ENCODE data around the gene RBM18. TPM values are rescaled to one million over a fixed set of nuclear protein-coding genes. Genes with fewer than 3 reads are reported as not detected.

Gene RBM18
- total RNA-seq, 1 experiment from 2014 or later: 32.5 TPM

- CTCF ChIA-PET: no interaction called here
- H3K27ac ChIP-seq (ENCODE audit: low read depth, low read length): no peak overlapping the region
- POLR2A ChIA-PET: no interaction called here
- no peaks in the 10 kb centered on the region for H3K27me3 ChIP-seq (ENCODE audit: insufficient read depth, low read length)
- DNase-seq (ENCODE audit: low read depth, low spot score) (no peak), ATAC-seq (no peak)
- no peaks in the 10 kb centered on the region for H3K79me2 ChIP-seq (ENCODE audit: insufficient read depth, low read length)
- no peak overlapping the region for H3K9ac ChIP-seq (ENCODE audit: low read length)
- intact Hi-C loops (cut with micrococcal nuclease): no loop called here
- RAD21 ChIA-PET (ENCODE audit: low non-redundant PET in 1 of 2, low total read pairs in 2 of 2, uncharacterized antibody in 2 of 2, unreplicated experiment in 2 of 2): no interaction called here
- H3K4me2 ChIP-seq (ENCODE audit: low read length): no peak overlapping the region
- H2AFZ ChIP-seq (ENCODE audit: low read depth, low read length, poor library complexity, severe bottlenecking): no peak overlapping the region
- BruUV-seq (replicated peaks): no TSS peak
- H3K4me3 ChIP-seq (replicated peaks in 1 of 2; ENCODE audit: low read depth in 1 of 2, low read length in 2 of 2): no peak overlapping the region
- H3K4me1 ChIP-seq (ENCODE audit: control insufficient read depth in 1 of 2, insufficient read depth in 2 of 2, low read length in 2 of 2): peaks cover 0 to 7% of the 10 kb centered on the region in 2 experiments; a peak in 1 of 4 replicates
- H4K20me1 ChIP-seq (ENCODE audit: insufficient read depth): no peaks in the 10 kb centered on the region
- H3K36me3 ChIP-seq (ENCODE audit: control insufficient read depth in 1 of 2, insufficient read depth in 2 of 2, low read length in 2 of 2): no peaks in the 10 kb centered on the region
- no peaks in the 10 kb centered on the region for H3K9me2 ChIP-seq (ENCODE audit: insufficient read depth)
- no peak for TF ChIP-seq FOSL1 (IDR thresholded peaks at IDR 0.05; ENCODE audit: low read depth)
- TF ChIP-seq YY1 (IDR thresholded peaks at IDR 0.05; ENCODE audit: extremely low read depth, insufficient replicate concordance, low read depth, low read length): no peak
- TF ChIP-seq, protein P1, sequence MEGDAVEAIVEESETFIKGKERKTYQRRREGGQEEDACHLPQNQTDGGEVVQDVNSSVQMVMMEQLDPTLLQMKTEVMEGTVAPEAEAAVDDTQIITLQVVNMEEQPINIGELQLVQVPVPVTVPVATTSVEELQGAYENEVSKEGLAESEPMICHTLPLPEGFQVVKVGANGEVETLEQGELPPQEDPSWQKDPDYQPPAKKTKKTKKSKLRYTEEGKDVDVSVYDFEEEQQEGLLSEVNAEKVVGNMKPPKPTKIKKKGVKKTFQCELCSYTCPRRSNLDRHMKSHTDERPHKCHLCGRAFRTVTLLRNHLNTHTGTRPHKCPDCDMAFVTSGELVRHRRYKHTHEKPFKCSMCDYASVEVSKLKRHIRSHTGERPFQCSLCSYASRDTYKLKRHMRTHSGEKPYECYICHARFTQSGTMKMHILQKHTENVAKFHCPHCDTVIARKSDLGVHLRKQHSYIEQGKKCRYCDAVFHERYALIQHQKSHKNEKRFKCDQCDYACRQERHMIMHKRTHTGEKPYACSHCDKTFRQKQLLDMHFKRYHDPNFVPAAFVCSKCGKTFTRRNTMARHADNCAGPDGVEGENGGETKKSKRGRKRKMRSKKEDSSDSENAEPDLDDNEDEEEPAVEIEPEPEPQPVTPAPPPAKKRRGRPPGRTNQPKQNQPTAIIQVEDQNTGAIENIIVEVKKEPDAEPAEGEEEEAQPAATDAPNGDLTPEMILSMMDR (IDR thresholded peaks at IDR 0.05 in 2 of 3, conservative IDR thresholded peaks at IDR 0.05 in 1 of 3; ENCODE audit: borderline replicate concordance in 1 of 3, insufficient read depth in 1 of 3, low read depth in 2 of 3, low read length in 2 of 3): no peak
- no peak for TF ChIP-seq REST (IDR thresholded peaks at IDR 0.05; ENCODE audit: low read depth)
- TF ChIP-seq EZH2phosphoT487 (IDR thresholded peaks at IDR 0.05; ENCODE audit: borderline replicate concordance): no peak
- TF ChIP-seq, protein P2, sequence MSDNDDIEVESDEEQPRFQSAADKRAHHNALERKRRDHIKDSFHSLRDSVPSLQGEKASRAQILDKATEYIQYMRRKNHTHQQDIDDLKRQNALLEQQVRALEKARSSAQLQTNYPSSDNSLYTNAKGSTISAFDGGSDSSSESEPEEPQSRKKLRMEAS (IDR thresholded peaks at IDR 0.05): no peak
- no peak for TF ChIP-seq POLR2AphosphoS5 (IDR thresholded peaks at IDR 0.05; ENCODE audit: low read depth, low read length)
- TF ChIP-seq, protein P3, sequence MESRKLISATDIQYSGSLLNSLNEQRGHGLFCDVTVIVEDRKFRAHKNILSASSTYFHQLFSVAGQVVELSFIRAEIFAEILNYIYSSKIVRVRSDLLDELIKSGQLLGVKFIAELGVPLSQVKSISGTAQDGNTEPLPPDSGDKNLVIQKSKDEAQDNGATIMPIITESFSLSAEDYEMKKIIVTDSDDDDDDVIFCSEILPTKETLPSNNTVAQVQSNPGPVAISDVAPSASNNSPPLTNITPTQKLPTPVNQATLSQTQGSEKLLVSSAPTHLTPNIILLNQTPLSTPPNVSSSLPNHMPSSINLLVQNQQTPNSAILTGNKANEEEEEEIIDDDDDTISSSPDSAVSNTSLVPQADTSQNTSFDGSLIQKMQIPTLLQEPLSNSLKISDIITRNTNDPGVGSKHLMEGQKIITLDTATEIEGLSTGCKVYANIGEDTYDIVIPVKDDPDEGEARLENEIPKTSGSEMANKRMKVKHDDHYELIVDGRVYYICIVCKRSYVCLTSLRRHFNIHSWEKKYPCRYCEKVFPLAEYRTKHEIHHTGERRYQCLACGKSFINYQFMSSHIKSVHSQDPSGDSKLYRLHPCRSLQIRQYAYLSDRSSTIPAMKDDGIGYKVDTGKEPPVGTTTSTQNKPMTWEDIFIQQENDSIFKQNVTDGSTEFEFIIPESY (IDR thresholded peaks at IDR 0.05; ENCODE audit: extremely low read depth, insufficient replicate concordance, low read length): no peak
- no peak for TF ChIP-seq EGR1 (IDR thresholded peaks at IDR 0.05; ENCODE audit: low read depth)
- TF ChIP-seq RAD21 (IDR thresholded peaks at IDR 0.05; ENCODE audit: low read depth): no peak
- no peak for TF ChIP-seq SIN3A (IDR thresholded peaks at IDR 0.05; ENCODE audit: low read depth)
- TF ChIP-seq EZH2 (IDR thresholded peaks at IDR 0.05): no peak
- no peaks in the 10 kb centered on the region for H3K9me3 ChIP-seq (ENCODE audit: control insufficient read depth in 1 of 2, insufficient read depth in 1 of 2, low read depth in 1 of 2, low read length in 2 of 2)
Observed at GRCh38 chr9:122219856-122220672, 44.6 kb downstream of the RBM18 start.

Measured in HCT116 (cell line).